ENCODE results near the gene BEST1. TPM values are rescaled to one million over a fixed set of nuclear protein-coding genes. Genes with fewer than 3 reads are reported as not detected.
A peak's percentile ranks its signal among the peaks of the same experiment; 100 is the strongest.

BEST1 gene
- total and polyA plus RNA-seq, 2 experiments from 2014 or later: 0.27 to 0.34 TPM

DNA sequence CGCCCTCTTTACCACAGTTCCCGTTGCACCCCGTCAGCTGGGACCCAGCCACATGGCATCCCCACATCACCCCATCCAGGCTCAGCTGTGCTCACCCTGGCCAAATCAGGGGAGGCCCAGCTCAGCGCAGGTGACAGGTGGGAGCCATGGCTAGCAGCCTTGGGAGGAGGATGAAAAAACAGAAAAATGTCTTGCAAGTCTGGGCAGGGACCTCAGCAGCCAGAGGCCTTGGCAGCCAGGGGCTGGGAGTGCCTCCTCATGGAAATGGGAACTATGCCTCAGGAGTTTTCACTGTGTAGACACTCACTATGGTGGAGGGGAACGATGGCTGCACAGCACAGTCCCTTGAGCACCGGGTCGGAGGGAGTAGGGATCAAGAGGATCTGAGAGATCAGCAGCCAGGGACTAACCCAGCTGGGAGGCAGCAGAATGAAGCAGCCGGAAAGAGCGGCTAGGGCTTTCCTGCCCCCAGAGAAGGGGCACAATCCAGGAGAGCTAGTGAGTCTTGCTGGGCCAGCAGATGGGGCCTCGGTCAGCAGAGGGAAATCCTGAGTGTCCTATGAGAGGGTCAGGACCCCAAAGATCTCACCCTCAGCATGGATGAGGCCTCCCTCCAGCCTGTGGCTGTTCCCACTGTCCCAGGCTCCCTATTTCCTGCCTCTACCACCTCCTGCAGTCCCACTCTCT is 23.5 kb downstream of the BEST1 start:
- TF ChIP-seq, protein P1, sequence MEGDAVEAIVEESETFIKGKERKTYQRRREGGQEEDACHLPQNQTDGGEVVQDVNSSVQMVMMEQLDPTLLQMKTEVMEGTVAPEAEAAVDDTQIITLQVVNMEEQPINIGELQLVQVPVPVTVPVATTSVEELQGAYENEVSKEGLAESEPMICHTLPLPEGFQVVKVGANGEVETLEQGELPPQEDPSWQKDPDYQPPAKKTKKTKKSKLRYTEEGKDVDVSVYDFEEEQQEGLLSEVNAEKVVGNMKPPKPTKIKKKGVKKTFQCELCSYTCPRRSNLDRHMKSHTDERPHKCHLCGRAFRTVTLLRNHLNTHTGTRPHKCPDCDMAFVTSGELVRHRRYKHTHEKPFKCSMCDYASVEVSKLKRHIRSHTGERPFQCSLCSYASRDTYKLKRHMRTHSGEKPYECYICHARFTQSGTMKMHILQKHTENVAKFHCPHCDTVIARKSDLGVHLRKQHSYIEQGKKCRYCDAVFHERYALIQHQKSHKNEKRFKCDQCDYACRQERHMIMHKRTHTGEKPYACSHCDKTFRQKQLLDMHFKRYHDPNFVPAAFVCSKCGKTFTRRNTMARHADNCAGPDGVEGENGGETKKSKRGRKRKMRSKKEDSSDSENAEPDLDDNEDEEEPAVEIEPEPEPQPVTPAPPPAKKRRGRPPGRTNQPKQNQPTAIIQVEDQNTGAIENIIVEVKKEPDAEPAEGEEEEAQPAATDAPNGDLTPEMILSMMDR (IDR thresholded peaks at IDR 0.05; ENCODE audit: low read depth, low read length): no peak
- Histone ChIP-seq H3K27me3 (no peaks in the 10 kb centered on the region), H3K9me3 (ENCODE audit: low read depth) (no peaks in the 10 kb centered on the region), H3K27ac (peak overlapping the region; percentile 79), H3K4me1 (ENCODE audit: low read depth) (peaks cover 22% of the 10 kb centered on the region), H3K4me3 (no peak overlapping the region), H3K36me3 (no peaks in the 10 kb centered on the region)
- no peak for DNase-seq (ENCODE audit: low read depth in 1 of 2, low spot score in 1 of 2)

DNA sequence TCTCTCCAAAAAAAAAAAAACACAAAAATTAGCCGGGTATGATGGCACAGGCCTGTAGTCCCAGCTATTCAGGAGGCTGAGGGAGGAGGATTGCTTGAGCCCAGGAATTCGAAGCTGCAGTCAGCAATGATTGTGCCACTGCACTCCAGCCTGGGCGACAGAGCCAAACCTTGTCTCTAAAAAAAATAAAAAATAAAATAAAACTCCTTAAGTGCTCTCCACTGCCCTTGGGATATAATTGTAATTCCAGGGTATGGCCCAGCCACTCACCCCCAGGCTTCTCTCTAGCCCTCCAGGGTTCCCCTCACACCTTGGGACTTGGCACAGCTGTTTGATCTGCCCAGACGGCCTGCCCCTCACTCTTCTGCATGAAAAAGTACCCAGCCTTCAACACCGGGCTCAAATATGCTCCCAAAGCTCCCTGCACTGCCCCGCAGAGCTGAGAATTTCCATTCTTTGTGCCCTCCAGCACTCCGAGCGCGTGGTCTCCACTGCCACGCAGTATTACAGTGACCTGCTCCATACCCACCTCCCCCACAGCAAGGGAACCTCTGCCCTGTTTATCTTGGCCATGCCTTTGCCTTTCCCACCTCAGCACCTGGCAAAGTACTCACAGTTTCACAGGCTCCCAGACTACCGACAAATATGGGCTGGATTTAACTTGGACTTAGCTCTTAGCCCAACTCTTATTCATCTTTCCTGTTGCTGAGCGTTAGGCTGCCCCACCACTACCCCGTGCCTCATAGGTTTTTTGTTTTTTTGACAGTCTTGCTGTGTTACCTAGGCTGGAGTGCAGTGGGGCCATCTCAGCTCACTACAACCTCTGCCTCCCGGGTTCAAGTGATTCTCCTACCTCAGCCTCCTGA is 24.8 kb downstream of the BEST1 start:
- Histone ChIP-seq H3K27me3 (no peaks in the 10 kb centered on the region), H3K4me1 (ENCODE audit: low read depth) (peaks cover 21% of the 10 kb centered on the region), H3K36me3 (no peaks in the 10 kb centered on the region), H3K27ac (no peak overlapping the region), H3K4me3 (no peak overlapping the region), H3K9me3 (ENCODE audit: low read depth) (no peaks in the 10 kb centered on the region)
- peak in 1 of 2 donors; percentile 21 for DNase-seq (ENCODE audit: low read depth in 1 of 2, low spot score in 1 of 2)
- TF ChIP-seq, protein P1 (IDR thresholded peaks at IDR 0.05; ENCODE audit: low read depth, low read length): no peak

DNA sequence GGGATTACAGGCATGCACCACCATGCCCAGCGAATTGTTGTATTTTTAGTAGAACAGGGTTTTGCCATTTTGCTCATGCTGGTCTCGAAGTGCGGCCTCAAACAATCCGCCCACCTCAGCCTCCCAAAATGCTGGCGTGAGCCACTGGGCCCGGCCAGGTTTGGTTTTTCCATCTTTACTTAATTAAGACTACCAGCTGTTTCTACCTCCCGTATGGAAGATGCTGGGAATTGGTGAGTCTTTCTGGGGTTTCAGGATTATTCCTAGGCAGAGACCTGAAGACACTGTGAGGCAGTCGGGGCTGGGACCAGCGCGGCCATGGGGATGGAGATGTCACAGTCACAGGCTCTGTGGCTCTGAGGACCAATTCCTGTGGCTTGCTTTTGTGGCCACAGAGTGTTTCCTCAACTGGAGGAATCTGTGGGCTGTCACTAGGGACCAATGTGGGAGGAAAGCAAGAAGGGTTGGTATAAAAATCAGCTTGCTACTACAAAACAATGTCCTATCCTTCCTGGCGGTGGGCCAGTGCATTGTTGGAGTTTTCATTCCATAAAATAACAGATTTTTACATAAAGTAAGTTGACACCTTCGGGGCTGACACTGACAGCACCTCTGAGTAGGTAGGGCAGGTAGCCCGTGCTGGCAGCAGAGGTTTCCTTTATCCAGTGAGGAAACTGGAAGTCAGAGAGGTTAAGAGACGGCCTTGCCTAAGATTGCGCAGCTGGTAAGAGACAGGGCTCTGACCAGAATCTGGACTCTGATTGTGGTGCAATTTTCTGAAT is 25.7 kb downstream of the BEST1 start:
- TF ChIP-seq, protein P1 (IDR thresholded peaks at IDR 0.05; ENCODE audit: low read depth, low read length): no peak
- Histone ChIP-seq H3K9me3 (ENCODE audit: low read depth) (no peaks in the 10 kb centered on the region), H3K4me3 (no peak overlapping the region), H3K27ac (no peak overlapping the region), H3K4me1 (ENCODE audit: low read depth) (peaks cover 21% of the 10 kb centered on the region), H3K27me3 (no peaks in the 10 kb centered on the region), H3K36me3 (no peaks in the 10 kb centered on the region)
- peak in 1 of 2 donors; percentile 34 for DNase-seq (ENCODE audit: low read depth in 1 of 2, low spot score in 1 of 2)

DNA sequence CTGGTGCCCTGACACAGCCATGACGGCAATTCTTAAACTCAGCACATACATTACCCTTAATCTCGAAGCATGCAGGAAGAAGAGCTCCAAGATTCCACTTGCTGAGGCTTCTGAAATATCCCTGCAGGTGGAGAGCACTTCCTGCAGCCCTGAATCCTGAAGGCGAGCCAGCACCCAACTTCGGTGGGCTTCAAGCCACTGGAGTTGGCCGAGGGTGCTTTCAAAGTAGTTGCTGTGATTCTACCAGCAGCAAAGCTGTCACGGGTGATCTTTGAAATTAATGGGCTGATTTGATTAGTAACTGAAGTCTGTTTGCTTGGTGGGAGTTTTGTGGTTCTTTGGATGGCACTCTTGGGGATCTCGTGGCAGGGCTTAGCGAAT is 26.3 kb downstream of the BEST1 start:
- Histone ChIP-seq H3K27ac (no peak overlapping the region), H3K9me3 (ENCODE audit: low read depth) (no peaks in the 10 kb centered on the region), H3K4me3 (no peak overlapping the region), H3K4me1 (ENCODE audit: low read depth) (peaks cover 21% of the 10 kb centered on the region), H3K27me3 (no peaks in the 10 kb centered on the region), H3K36me3 (no peaks in the 10 kb centered on the region)
- no peak for DNase-seq (ENCODE audit: low read depth in 1 of 2, low spot score in 1 of 2)
- TF ChIP-seq, protein P1 (IDR thresholded peaks at IDR 0.05; ENCODE audit: low read depth, low read length): no peak

DNA sequence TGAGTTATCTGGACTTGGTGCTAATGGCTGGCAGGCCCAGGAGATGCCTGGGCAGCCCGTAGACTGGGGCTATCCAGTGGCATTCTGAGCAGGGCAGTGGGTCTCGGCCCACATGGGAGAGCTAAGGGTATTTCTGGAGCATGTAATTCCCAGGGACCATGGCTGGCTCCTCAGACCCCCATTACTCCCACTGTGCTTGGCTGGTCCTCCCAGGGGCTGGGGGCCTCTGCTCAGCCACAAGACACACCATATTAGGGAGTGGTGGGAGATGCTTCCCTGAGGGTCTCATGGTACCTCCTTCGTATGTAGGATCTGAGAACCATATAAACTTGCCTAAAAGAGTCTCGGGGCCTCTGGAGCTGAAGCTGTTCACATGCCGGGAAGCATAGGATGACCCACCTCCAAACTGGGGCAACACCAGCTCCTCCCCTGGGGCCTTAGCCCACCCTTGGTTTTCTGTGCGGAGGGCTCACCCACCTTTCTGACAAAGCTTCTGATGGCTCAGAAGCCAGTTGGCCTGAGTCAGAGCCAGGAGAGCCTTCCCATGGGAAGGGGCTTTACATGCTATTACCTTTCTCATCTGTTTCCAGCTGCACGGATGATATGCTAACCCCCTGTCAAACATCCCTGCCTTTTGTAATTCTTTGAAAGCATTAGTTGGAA is 26.8 kb downstream of the BEST1 start:
- TF ChIP-seq, protein P1 (IDR thresholded peaks at IDR 0.05; ENCODE audit: low read depth, low read length): no peak
- Histone ChIP-seq H3K27me3 (no peaks in the 10 kb centered on the region), H3K36me3 (no peaks in the 10 kb centered on the region), H3K9me3 (ENCODE audit: low read depth) (no peaks in the 10 kb centered on the region), H3K4me1 (ENCODE audit: low read depth) (peaks cover 21% of the 10 kb centered on the region), H3K4me3 (no peak overlapping the region), H3K27ac (no peak overlapping the region)
- no peak for DNase-seq (ENCODE audit: low read depth in 1 of 2, low spot score in 1 of 2)

Measured in cardiac muscle cell (in vitro differentiated cells and primary cell).